CD1c-positive myeloid dendritic cell (primary cell): ENCODE measurements around the gene TRAPPC4.
"Not testable (repeated sequence)": the region's sequence is repeated elsewhere in the genome, so short reads cannot be mapped to it uniquely, and the experiment has no call there.

Source experiments
- DNase-seq: peaks from one replicate; pipeline ENCODE4 v3.0.0-alpha.2; 2016; ENCODE audit errors: extremely low spot score

TRAPPC4 gene

GRCh38 chr11:119014209-119014924 lies 4.2 kb upstream of the TRAPPC4 start:
- DNase-seq = no peak

GRCh38 chr11:119015054-119015611 lies 3.4 kb upstream of the TRAPPC4 start:
- DNase-seq = no peak

DNA sequence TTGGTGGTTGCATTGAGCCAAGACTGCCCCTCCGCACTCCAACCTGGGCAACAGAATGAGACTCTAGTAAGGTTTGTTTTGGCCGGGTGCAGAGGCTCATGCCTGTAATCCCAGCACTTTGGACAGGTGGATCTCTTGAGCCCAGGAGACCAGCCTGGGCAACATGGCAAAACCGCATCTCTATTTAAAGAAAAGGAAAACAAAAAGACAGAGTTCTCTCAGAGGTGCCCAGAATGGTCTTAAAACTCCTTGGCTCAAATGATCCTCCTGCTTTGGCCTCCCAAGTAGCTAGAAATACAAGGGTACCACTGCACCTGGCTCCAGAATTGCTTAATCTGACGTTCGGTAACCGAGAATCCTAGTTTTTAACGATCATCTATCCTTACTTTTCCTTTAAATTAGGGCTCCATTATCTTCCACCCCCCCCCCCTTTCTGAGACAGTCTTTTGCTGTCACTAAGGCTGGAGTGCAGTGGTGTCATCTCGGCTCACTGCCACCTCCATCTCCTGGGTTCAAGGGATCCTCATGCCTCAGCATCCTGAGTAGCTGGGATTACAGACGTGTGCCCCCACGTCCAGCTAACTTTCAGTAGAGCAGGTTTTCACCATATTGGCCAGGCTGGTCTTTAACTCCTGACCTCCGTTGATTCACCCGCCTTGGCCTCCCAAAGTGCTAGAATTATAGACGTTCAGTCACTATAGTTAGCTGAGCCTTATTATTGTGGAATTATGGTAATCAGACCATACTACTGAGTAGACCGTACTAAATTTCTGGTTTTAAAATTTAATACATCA lies 2.2 kb upstream of the TRAPPC4 start:
- DNase-seq = no peak

GRCh38 chr11:119017377-119017776 lies 1.2 kb upstream of the TRAPPC4 start:
- not testable (repeated sequence) for DNase-seq

- no peak for DNase-seq
Observed at GRCh38 chr11:119019996-119020395, 1.4 kb downstream of the TRAPPC4 start.

GRCh38 chr11:119021631-119022030 lies 3.1 kb downstream of the TRAPPC4 start:
- no peak for DNase-seq

GRCh38 chr11:119023741-119024140 lies 5.2 kb downstream of the TRAPPC4 start:
- DNase-seq = no peak

DNA sequence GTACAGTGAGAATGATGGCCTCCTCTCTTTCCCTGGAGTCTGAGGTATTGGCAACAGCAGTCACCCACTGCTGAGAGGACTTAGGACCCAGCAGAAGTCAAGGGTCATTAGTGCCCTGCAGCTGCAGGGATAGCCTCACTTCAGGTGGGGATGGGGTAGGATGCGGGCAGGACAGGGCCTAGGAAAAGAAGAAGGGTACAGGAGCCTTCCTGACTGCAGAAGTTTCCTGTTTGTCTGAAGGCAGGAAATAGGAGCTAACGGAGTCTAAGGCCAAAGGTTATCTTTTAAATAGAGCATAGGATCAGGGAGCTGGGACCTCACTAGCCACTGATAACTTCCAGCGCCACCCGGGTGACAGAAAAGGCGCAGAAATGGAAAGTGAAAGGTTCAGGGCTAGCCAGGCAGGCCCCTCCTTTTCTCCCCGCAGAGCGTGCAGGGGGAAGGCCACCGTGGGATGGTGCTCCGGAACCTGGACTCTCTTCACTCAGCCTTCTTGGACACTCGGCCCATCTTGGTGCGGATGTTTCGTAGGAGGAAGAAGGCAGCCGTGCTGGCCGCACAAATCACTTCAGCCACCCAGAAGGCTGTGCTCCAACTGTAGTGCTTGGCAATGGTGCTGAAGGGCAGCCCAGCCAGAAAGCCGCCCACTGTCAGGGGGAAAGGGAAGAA lies 6.0 kb downstream of the TRAPPC4 start:
- DNase-seq = no peak

GRCh38 chr11:119025099-119025473 lies 6.5 kb downstream of the TRAPPC4 start:
- DNase-seq = no peak

DNA sequence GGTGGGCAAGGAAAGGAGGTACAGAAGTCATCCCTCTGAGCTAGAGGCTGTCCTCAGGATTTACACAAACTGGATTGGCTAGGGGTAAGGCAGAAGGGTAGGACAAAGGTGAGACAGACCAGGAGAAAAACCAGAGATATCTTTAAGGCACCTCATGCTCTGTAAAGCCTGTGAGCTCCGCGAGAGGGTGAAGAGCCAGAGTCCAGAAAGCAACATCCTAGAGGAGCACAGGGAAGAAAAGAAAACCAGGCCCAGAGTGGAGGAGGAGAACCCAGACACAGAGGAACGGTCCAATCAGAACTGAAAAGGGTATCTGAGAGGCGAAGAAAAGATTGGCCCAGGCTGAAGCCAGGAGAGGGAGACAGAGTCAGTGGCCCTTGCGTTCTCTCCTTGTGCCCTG lies 7.0 kb downstream of the TRAPPC4 start:
- DNase-seq = no peak

- no peak for DNase-seq
Observed at GRCh38 chr11:119025978-119026766, 7.6 kb downstream of the TRAPPC4 start.

DNA sequence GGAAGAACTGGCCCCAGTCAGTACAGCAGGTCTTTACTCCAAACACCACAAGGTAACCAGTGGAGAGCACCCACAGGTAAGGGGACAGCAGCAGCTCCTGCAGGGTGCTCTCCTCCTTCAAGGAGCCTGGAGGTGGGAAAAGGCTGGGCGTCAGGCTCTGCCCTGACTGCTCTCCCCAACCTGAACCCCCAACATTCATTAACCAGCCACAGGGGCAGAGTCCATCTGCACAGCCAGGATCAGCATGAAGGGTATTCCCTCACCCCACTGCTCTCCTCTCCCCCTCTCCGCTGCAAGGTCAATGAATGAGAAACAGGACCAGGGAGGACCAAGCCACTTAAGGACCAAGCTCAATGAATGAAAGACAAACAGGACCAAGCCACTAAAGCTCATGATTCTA lies 8.4 kb downstream of the TRAPPC4 start:
- no peak for DNase-seq

- DNase-seq = no peak
Observed at GRCh38 chr11:119027561-119028345, 9.2 kb downstream of the TRAPPC4 start.

- DNase-seq = no peak
Observed at GRCh38 chr11:119028346-119029068, 9.9 kb downstream of the TRAPPC4 start.

- no peak for DNase-seq
Observed at GRCh38 chr11:119029069-119029339, 10.4 kb downstream of the TRAPPC4 start.

- DNase-seq = peak; percentile 25
Observed at GRCh38 chr11:119029340-119030028, 10.9 kb downstream of the TRAPPC4 start.

DNA sequence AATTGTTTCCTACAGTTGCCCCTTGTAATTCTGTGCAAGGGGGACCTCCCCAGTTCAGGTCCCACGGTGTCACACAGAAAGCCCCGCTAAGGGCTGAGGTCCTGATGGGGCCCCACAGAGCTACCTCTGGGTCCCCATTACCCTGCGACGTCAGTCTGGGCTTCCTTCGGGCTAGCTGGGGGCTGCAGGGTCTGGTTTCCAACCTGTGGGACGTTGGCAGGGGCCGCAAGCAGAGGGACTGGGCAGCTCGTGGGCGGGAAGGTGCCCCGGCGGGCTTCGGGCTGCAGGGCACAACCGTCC lies 11.4 kb downstream of the TRAPPC4 start:
- no peak for DNase-seq

GRCh38 chr11:119030329-119031047 lies 11.9 kb downstream of the TRAPPC4 start, which contains the start of gene SLC37A4:
Gene SLC37A4 (minus strand): TSS chr11:119030877.
- DNase-seq = peak; percentile 98

GRCh38 chr11:119031912-119032280 lies 13.3 kb downstream of the TRAPPC4 start:
- DNase-seq = no peak
